Karpas-422 (cell line): ENCODE data around the gene LRCH4. TPM values are rescaled to one million over a fixed set of nuclear protein-coding genes. Genes with fewer than 3 reads are reported as not detected.

Source experiments
- DNase-seq: peaks from one replicate; pipeline ENCODE4 v3.0.0-alpha.2; 2015
- H2AFZ ChIP-seq: fragments of 200-600 bp; sonication (generic); 2 replicates; pipeline ENCODE4 v1.6.1; 2014; ENCODE audit warnings: antibody characterized with exemption, low read length, mixed read lengths
- H3K27ac ChIP-seq: fragments of 200-600 bp; sonication (generic); 2 replicates; pipeline ENCODE4 v1.5.1; 2014; ENCODE audit warnings: mild to moderate bottlenecking, low read length, moderate library complexity
- H3K27me3 ChIP-seq: fragments of 200-600 bp; sonication (generic); 2 replicates; pipeline ENCODE4 v1.6.1; 2014; ENCODE audit warnings: low read length, mixed read lengths
- H3K36me3 ChIP-seq: fragments of 200-600 bp; sonication (generic); 2 replicates; pipeline ENCODE4 v1.6.1; 2014; ENCODE audit warnings: low read length, mixed read lengths; ENCODE audit not compliant: insufficient read depth
- H3K4me1 ChIP-seq: fragments of 200-600 bp; sonication (generic); 2 replicates; pipeline ENCODE4 v1.6.1; 2014; ENCODE audit warnings: mild to moderate bottlenecking, low read length, mixed read lengths
- H3K4me2 ChIP-seq: fragments of 200-600 bp; sonication (generic); 2 replicates; pipeline ENCODE4 v1.6.1; 2014; ENCODE audit warnings: low read length, low read depth, mild to moderate bottlenecking; ENCODE audit not compliant: poor library complexity, severe bottlenecking
- H3K4me3 ChIP-seq: fragments of 200-600 bp; sonication (generic); 2 replicates; pipeline ENCODE4 v1.5.1; 2014; ENCODE audit warnings: mild to moderate bottlenecking, antibody characterized with exemption, low read length, mixed read lengths
- H3K79me2 ChIP-seq: fragments of 200-600 bp; sonication (generic); 2 replicates; pipeline ENCODE4 v1.6.1; 2014; ENCODE audit warnings: mild to moderate bottlenecking, low read length, mixed read lengths
- H3K9ac ChIP-seq: fragments of 200-600 bp; sonication (generic); 2 replicates; pipeline ENCODE4 v1.6.0; 2014; ENCODE audit warnings: low read length
- H3K9me2 ChIP-seq: fragments of 200-600 bp; sonication (generic), shearing (Covaris generic); replicated peaks from 2 replicates; pipeline ENCODE4 v1.6.0; 2014; ENCODE audit warnings: mild to moderate bottlenecking, low read length, moderate library complexity; ENCODE audit not compliant: insufficient read depth
- H3K9me3 ChIP-seq: fragments of 300-700, 200-600 bp; sonication (generic); 2 replicates; pipeline ENCODE4 v1.6.1; 2014; ENCODE audit warnings: low read length, mixed read lengths
- H4K20me1 ChIP-seq: fragments of 200-600 bp; sonication (generic); 2 replicates; pipeline ENCODE4 v1.6.1; 2014; ENCODE audit warnings: mild to moderate bottlenecking, antibody characterized with exemption, low read length, low read depth; ENCODE audit not compliant: insufficient read depth
- total RNA-seq: library from RNA; depleted of rRNA; stranded (reverse); fragments of >200 nt; shearing (Covaris generic); gene quantifications from 2 replicates; pipeline ENCODE4 v1.2.3, GENCODE V29; 2014; ENCODE audit warnings: low replicate concordance

LRCH4 gene
- total RNA-seq, 1 experiment from 2014 or later: 11.9 TPM

- no peaks in the 10 kb centered on the region for H3K9me2 ChIP-seq
- peaks cover 16% of the 10 kb centered on the region for H3K4me1 ChIP-seq
- no peaks in the 10 kb centered on the region for H3K27me3 ChIP-seq
- H4K20me1 ChIP-seq: no peaks in the 10 kb centered on the region; the same call in 1 of the 2 replicates
- DNase-seq: no peak
- H3K4me2 ChIP-seq: no peak overlapping the region
- no peak overlapping the region for H3K27ac ChIP-seq
- H2AFZ ChIP-seq: no peak overlapping the region
- H3K9me3 ChIP-seq: no peaks in the 10 kb centered on the region
- H3K79me2 ChIP-seq: peaks cover 12% of the 10 kb centered on the region
- H3K36me3 ChIP-seq: no peaks in the 10 kb centered on the region
- H3K4me3 ChIP-seq: no peak overlapping the region
- H3K9ac ChIP-seq: no peak overlapping the region
Observed at GRCh38 chr7:100589341-100589947, 3.5 kb upstream of the LRCH4 start.

DNA sequence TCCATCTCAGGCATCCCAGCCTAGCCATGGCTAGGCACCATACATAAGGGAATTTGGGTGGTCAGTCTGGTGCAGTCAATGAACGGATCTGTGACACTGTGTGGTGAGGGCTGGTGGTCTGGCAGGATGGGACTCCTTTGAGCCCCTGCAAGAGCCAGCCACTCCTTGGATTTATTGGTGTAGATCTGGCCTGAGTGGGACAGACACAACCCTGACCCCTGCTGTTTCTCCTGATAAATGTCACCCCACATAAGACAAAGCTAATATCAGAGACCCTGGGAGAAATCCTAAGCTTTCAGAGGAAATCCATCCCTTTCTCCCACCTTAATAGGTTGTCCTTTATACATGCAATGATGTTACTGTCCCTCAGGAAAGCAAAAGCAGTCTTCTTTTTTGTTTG, 2.5 kb upstream of the LRCH4 start:
- Histone ChIP-seq H3K4me2 (no peak overlapping the region), H3K4me1 (peaks cover 26% of the 10 kb centered on the region), H3K79me2 (peaks cover 15% of the 10 kb centered on the region), H4K20me1 (no peaks in the 10 kb centered on the region; the same call in 1 of the 2 replicates), H3K36me3 (no peaks in the 10 kb centered on the region), H2AFZ (no peak overlapping the region), H3K4me3 (no peak overlapping the region), H3K9me3 (no peaks in the 10 kb centered on the region), H3K27me3 (no peaks in the 10 kb centered on the region), H3K9me2 (no peaks in the 10 kb centered on the region), H3K27ac (no peak overlapping the region), H3K9ac (no peak overlapping the region)
- no peak for DNase-seq

DNA sequence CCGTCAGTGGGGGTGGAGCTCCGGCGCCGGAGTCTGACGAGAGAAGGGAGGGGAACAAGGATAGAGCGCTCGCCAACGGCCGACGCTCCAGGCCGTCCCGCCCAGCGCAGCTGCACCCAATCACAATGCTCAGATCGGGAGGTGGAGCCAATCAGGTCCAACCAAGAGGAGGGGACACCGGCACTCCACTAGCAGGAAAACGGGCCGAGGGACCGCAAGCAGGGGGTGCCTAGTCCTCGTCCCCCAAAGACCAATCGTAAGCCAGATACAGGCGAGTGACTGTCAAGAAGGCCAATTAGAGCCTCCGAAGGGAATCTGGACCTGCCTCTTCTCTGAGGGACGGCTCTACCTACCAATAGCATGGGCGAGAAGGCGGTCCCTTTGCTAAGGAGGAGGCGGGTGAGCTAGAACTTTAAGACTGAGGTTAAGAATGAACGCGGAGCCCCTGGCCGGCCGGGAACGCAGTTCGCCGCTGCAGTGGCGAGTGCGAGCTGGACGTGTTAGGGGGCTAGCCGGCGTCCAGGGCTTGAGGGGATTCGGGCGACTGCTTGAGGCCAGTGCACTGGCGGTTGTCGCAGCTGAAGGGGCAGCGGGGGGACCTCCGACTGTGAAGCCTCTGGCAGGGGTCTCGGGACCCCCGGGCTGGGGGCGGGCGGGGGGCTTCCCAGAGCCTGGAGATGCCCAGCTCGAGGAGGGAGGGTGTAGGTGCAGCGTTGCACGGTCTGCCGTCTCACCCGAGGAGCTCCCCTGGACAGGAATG, 517 bp upstream of the LRCH4 start, which contains the start of gene FBXO24:
Gene FBXO24, plus strand, starts transcription at position 63 of the 760 bp plus-strand sequence. Its CDS starts 298 bp downstream, at position 361.
- Histone ChIP-seq H3K9me3 (no peaks in the 10 kb centered on the region), H3K27me3 (no peaks in the 10 kb centered on the region), H2AFZ (peak within 1 kb of the TSS; percentile 84), H3K9ac (peak within 1 kb of the TSS; percentile 97), H3K4me1 (peaks cover 32% of the 10 kb centered on the region), H3K9me2 (no peaks in the 10 kb centered on the region), H3K27ac (peak within 1 kb of the TSS; percentile 89), H4K20me1 (no peaks in the 10 kb centered on the region; the same call in 1 of the 2 replicates), H3K79me2 (peaks cover 21% of the 10 kb centered on the region), H3K4me3 (peak within 1 kb of the TSS; percentile 95), H3K36me3 (no peaks in the 10 kb centered on the region), H3K4me2 (peak within 1 kb of the TSS; percentile 97)
- DNase-seq: peak; percentile 100

GRCh38 chr7:100584683-100585510, 1.0 kb downstream of the LRCH4 start:
- H2AFZ ChIP-seq: no peak overlapping the region
- H3K27ac ChIP-seq: peak overlapping the region; percentile 89
- peak; percentile 56 for DNase-seq
- peak overlapping the region; percentile 97 for H3K9ac ChIP-seq
- peak overlapping the region; percentile 95 for H3K4me3 ChIP-seq
- no peaks in the 10 kb centered on the region for H3K9me2 ChIP-seq
- no peaks in the 10 kb centered on the region for H3K9me3 ChIP-seq
- no peaks in the 10 kb centered on the region for H3K36me3 ChIP-seq
- peaks cover 21% of the 10 kb centered on the region for H3K79me2 ChIP-seq
- peak overlapping the region; percentile 97 for H3K4me2 ChIP-seq
- no peaks in the 10 kb centered on the region; the same call in 1 of the 2 replicates for H4K20me1 ChIP-seq
- H3K27me3 ChIP-seq: no peaks in the 10 kb centered on the region
- H3K4me1 ChIP-seq: peaks cover 32% of the 10 kb centered on the region

DNA sequence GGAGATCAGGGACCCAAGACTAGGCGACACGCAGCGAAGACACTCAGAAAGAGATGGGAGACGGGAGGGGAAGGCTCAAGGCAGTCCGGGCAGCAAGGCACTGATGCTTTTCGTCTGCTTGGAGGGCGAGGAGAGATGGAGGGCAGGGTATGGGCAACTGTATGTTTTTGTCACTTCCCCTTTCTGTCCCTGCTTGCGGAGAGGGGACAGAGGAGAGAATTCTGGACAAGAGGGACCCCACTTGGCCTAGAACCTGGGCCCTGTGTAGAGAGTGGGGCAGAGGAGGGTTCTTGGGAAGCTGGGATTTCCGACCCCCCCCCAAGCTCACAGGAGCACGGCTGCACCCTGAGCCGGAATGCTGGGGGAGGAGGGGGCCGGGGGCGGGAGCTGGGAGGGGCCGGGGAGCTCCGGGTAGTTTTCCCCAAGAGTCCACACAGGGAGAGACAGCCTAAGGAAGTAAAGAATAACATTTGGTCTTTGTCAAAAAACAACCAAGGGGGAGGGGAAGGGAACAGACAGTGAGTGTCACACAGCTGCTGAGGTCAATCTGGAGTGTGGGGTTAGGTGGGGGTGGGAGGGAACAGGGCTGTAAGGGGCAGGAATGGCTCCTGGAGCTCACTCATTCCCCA, 1.8 kb downstream of the LRCH4 start:
- Histone ChIP-seq H3K9ac (peak overlapping the region; percentile 97), H3K36me3 (no peaks in the 10 kb centered on the region), H3K4me3 (peak overlapping the region; percentile 95), H4K20me1 (no peaks in the 10 kb centered on the region; the same call in 1 of the 2 replicates), H3K4me1 (peaks cover 32% of the 10 kb centered on the region), H3K27ac (peak overlapping the region; percentile 89), H3K79me2 (peaks cover 21% of the 10 kb centered on the region), H3K9me3 (no peaks in the 10 kb centered on the region), H3K9me2 (no peaks in the 10 kb centered on the region), H2AFZ (peak overlapping the region; percentile 2; the same call in 1 of the 2 replicates), H3K27me3 (no peaks in the 10 kb centered on the region), H3K4me2 (peak overlapping the region; percentile 97)
- DNase-seq: peak; percentile 71

DNA sequence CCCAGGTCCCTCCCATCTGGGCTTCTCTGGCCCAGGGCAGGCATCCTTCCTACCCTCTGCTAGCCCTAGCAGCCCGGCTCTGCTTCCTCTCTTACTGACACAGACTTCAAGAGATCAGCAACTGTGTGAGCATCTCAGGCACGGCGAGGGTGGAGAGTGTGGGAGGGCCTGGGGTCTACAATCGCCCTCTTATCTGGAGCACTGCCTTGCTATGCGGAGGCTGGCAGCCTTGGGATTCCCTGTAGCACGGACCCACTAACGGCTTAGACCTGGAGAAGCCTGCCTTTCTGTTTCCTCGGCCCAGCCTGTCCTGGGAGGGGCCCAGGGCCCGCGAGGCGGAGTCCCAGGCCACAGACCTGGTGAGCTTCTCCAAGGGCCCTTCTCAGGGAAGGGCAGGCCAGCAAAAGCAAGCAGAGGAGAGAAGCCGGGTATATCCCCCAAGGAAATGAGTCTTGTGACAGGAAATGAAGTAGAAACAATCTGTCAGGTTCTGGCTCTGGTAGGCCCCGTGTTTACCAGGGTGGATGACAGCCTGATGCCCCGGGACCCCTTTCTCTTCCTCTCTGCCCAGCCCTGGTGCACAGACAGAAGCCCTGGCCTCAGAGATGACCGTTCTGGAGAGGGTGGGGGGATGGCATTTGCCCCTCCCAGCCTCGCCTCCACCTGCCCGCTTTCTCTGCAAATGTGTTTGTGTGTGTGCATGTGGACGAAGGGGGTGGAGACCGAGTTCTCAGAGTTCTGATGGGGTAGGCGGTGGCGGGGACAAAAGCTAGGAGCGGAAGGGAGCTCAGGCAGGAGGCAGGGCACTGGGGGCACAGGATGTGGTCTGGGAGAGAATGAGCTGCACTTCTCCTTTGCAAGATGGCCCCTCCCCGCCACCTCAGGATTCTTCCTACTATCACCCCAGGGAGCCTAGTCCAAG, 2.5 kb downstream of the LRCH4 start:
- H4K20me1 ChIP-seq: no peaks in the 10 kb centered on the region; the same call in 1 of the 2 replicates
- peaks cover 32% of the 10 kb centered on the region for H3K4me1 ChIP-seq
- H3K9me3 ChIP-seq: no peaks in the 10 kb centered on the region
- H3K4me2 ChIP-seq: peak overlapping the region; percentile 97
- peak overlapping the region; percentile 2; the same call in 1 of the 2 replicates for H2AFZ ChIP-seq
- no peaks in the 10 kb centered on the region for H3K27me3 ChIP-seq
- H3K9me2 ChIP-seq: no peaks in the 10 kb centered on the region
- H3K36me3 ChIP-seq: no peaks in the 10 kb centered on the region
- DNase-seq: peak; percentile 78
- H3K4me3 ChIP-seq: peak overlapping the region; percentile 95
- peak overlapping the region; percentile 97 for H3K9ac ChIP-seq
- H3K27ac ChIP-seq: peak overlapping the region; percentile 89
- peaks cover 21% of the 10 kb centered on the region for H3K79me2 ChIP-seq

- H3K27me3 ChIP-seq: no peaks in the 10 kb centered on the region
- H3K4me1 ChIP-seq: peaks cover 32% of the 10 kb centered on the region
- H3K27ac ChIP-seq: 0 out of 2 replicates have a peak overlapping the region, but pooled peaks have one; percentile 89
- H3K4me3 ChIP-seq: no peak overlapping the region
- H4K20me1 ChIP-seq: no peaks in the 10 kb centered on the region; the same call in 1 of the 2 replicates
- H3K79me2 ChIP-seq: peaks cover 21% of the 10 kb centered on the region
- no peak overlapping the region for H3K4me2 ChIP-seq
- H3K9me2 ChIP-seq: no peaks in the 10 kb centered on the region
- no peak overlapping the region for H2AFZ ChIP-seq
- no peaks in the 10 kb centered on the region for H3K36me3 ChIP-seq
- no peaks in the 10 kb centered on the region for H3K9me3 ChIP-seq
- DNase-seq: no peak
- H3K9ac ChIP-seq: peak overlapping the region; percentile 97; the same call in 1 of the 2 replicates
Observed at GRCh38 chr7:100582650-100583049, 3.3 kb downstream of the LRCH4 start.
